HG02973 (cell line): ENCODE measurements around the gene FOXQ1.

Experiments
- ATAC-seq: cut with Tn5 transposase; IDR thresholded peaks from one replicate; pipeline ENCODE4 v1.9.1; 2021; ENCODE audit warnings: moderate library complexity; ENCODE audit not compliant: unreplicated experiment

FOXQ1 gene, protein sequence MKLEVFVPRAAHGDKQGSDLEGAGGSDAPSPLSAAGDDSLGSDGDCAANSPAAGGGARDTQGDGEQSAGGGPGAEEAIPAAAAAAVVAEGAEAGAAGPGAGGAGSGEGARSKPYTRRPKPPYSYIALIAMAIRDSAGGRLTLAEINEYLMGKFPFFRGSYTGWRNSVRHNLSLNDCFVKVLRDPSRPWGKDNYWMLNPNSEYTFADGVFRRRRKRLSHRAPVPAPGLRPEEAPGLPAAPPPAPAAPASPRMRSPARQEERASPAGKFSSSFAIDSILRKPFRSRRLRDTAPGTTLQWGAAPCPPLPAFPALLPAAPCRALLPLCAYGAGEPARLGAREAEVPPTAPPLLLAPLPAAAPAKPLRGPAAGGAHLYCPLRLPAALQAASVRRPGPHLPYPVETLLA

DNA sequence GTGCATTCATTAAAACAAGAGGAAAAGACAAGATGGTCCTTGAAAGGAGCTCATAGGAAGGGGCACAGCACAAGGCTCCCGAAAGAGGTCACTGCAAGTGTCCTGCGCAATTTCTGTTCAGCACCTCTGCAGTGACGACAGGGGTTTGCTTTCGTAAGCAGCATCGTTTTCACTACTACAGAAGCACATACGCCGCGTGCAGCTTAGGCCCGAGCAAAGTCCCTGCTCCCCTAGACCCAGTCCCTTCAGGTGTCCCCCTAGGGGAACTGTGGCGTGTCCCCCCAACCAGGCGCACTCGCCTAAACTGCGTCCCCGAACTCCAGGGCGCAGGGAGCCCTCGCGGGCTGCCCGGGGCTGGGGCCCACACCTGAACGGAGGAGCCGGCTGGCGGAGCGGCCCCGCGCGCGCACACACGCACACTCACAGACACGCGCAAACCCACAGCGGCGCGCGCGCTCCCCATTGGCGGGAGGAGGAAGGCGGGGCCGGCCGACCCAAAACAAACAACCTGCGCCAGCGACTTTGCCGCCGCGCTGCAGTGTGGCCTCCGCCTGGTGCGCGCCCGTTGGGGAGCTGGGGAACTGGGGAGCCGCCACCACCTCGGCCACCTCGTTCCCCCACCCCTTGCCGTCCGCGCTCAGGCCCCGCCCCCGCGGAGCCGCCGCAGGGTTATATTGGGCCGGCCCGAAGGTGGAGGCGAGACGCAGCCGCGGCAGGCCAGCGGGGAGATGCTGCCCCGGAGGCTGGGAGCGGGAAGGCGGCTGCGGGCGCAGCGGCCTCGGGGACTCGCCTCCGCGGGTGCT lies at the start of gene FOXQ1:
Gene FOXQ1 (plus strand): TSS at position 699 of the 803 bp plus-strand sequence. CDS start 607 bp downstream, outside the sequence.
- ATAC-seq = no peak

DNA sequence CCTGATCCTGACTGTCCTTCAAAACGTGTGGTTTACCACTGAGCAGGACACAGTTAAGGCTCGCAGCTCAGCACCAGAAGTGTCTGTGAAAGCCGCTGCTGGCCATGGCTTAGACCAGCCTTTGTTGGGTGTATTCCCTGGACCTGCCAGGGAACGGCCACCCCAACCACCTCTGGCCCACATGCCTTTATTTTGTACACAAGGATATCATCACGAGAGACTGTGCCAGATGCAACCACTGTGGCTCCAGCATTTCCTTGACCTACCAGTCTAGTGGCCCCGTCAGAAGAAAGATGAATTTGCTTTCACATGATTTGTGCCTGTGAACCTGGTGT lies 49.2 kb upstream of the FOXQ1 start:
- no peak for ATAC-seq

DNA sequence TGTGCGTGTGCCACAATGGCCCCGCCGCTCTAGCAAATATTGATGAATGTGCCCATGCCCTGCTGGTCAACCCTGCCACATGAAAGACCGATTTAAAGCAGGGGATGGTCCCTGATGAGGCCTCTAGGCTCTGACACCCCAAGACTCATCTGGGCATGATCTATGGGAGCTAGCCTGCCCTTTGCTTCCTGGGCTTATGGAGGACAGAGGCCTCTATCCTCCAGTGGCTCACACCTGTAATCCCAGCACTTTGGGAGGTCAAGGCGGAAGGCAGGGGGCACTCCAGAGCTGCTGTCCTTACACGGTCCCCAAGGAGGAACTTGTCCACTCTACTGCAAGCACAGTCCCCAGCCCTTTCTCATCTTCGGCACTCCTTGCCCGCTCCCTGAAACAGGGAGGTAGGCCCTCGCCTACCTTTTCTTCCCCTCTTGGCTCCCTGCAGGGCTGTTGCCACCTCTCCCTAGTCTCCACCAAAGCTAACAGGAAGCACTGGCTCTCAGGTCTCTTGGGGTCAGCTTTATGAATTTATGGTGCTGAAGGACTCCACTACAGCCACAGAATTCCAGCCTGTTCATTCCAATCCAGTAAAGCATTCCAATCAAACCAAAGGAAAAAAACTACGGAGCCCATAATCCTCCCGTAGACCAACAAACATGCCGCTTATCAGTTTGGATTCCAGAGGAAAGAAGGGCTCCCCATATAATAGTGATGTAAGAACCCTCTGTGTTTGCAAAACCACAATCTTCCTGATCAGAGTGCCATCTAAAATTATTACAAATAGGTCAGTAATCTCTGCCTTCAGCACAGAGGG lies 48.7 kb upstream of the FOXQ1 start:
- ATAC-seq = no peak

DNA sequence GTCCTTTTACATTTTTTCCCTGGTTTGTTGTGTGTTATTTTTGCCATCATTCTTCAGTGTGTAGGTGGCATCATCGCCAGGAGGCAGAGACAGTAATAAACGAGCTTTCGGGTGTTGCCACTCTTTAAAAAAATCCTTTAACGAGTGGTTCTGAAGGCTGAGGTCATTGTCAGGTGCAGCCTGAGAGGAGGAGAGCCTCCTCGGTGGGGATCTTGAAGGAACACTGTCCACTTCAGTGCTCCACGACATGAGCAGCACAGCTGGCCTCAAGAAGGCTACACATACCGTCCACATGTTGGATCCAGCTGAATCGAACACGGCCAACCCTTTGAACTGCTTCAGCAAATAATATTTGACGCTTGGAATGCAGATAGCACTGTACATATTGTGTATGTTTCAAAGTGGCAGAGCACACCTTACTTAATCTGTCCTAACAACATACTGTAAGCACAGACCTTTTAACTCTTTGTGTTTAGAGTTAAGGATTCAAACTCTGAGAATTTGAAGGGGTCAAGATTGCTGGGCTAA lies 48.0 kb upstream of the FOXQ1 start:
- no peak for ATAC-seq

DNA sequence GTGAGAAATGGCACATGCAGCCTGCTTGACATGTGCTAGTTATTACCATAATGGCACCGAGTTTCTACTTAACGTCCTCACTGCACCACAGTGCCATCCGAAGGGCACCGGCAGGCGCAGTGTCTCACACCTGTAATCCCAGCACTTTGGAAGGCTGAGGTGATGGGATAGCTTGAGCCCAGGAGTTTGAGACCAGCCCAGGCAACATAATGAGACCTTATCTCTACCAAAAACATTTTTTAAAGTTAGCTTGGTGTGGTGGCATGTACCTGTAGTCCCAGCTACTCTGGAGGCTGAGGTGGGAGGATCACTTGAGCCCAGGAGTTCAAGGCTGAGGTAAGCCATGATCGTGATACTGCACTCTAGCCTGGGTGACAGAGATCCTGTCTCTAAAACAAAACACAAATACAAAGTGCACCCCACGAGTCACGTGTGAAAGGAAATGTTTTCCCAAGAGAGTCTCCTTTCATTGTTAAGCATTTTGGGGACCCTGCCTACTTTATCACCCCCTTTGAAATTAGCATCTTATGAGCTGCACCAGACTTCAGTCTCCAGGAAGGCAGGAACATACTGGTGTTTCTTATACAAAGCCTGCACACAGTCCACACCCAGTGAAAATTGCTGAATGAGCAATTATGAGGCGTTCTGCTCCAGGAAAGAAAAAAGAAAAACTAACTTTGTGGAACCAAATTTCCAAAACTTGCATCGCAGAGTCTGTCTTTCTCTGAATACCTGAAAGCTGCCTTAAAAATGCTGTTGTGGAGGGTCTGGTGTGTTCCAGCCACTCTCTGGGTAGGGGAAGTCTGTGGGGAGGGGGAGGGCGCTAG lies 47.1 kb upstream of the FOXQ1 start:
- no peak for ATAC-seq

DNA sequence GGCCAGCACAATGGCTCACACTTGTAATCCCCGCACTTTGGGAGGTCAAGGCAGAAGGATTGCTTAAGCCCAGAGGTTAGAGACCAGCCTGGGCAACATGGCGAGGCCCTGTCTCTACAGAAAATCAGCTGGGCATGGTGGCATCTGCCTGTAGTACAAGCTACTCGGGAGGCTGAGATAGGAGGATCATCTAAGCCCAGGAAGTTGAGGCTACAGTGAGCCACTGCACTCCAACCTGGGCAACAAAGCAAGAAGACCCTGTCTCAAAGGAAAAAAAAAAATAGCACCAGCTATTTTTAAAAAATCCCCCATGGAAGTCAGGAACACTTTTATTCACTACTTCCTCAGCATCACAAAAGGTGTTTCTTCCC lies 45.2 kb upstream of the FOXQ1 start:
- no peak for ATAC-seq

DNA sequence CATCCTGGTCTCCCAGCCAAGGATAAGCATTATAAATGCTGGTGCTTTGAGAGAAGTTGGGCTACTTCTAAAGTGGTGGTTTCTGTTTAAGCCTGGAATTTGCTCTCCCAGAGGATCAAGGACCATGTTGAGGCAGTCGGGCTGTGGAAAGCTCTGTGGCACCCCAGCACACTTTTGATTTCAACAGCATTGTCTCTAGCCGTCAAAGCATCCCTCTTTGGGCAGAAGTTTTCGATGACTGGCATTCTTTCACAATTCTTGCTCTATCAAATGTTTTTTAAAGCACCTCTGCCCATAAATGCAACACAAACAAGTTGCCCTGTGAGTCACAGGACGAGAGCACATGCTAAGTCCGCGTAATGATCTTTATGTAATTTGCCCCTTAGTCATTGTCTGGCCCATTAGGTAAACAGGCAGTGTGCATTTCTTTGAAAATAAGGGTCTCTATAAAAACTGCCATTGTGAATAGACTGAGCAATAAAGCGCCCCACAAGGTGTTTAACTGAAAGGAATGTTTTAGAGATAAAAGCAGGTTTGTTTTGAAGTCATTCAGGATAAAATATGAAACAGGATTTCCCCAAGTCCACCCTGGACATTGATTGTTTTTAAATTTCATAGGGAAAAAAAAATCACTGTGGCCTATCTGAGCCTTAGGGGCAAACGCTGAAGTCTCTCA lies 44.7 kb upstream of the FOXQ1 start:
- no peak for ATAC-seq

DNA sequence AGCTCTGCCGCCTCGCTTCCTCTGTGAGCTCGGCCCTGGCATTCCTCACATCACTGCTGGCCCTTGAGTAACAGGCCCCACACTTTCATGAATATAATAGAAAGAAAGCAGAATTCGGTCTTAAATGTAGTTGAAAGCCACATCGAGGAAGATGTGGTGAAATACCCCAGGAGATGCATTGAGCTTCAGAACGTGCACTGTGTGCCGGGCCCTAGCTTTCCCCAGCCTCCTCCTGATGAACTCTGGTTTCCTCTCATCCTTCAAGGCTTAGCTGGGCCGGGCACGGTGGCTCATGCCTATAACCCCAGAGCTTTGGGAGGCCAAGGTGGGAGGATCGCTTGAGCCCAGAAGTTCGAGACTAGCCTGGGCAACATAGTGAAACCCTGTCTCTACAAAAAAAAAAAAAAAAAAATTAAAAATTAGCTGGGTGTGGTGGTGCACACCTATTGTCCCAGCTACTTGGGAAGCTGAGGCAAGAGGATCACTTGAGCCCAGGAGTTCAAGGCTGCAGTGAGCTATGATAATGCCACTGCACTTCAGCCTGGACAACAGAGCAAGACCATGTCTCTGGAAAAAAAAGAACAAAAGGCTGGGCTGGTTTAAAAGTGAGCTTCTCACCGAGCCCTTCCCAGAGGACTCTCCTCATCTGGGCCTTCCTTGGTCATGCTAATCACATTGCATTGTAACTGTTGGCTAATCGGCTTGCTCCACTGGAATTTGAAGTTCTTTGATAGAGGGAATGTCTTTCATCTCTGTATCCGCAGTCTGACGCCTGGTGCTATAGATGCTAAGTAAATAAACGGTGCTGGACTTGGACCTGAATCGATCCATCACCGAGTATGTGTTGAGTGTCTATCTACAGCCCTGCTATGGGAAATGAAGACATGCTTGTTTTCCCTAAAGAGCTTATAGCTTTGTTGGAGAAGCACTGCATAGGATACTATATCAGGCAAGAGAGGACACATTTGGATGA lies 43.8 kb upstream of the FOXQ1 start:
- no peak for ATAC-seq

DNA sequence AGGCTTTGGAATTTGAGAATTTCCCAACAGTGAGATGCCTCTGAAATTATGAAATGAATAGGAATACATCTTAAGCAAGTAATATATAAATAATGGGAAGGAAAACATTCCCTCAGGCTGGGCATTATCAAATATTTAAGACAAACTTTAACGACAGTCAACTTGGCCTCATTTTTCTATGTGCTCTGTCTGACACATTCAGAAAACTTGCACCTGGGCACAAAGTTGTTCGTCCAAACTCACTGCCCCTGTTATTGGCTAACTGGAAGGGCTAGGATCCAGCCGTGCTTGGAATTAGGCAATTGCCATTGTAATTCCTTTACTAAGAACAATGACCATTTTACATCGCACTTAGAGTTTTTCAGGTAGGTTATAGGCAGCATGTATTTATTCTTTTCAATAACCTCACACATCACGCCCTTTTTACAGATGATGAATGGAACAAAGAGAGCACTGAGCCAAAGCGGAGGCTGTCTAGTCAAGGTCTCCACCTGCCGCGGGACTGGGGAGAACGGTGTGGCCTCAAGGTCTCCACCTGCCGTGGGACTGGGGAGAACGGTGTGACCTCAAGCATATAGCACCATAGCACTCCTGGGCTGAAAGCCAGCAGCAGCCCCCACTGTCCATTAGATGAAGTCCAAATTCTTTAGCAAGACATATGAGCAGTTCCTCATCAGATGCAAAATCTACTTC lies 40.7 kb upstream of the FOXQ1 start:
- no peak for ATAC-seq

DNA sequence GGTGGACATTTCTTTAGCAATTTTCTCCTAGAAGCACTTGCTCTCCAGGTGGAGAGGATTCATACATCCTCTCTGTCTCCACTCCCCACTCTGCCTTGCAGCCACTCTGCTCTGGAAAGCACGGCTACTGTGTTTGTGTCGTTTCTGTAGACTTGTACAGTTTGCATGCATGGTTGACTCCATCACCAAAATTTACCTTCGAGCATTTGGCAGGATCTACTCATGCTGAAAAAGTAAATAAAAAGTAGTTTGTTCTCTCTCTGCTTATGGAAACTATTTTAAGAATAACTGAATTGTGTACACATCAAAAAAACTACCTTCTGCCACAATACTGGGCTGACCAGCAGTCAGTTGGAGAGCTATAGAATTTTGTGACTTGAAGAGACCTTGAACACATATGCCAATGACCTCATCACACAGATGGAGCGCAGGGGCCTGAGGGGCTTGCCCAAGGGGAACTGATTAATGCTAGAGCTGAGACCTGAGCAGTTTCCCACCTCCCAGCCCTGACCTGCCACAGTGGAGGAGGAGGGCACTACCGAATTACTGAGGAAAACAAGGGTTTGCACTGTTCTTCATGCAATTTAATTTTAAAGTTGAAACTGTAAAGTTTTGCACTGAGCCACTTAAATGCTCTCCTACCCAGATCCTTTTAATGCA lies 33.7 kb upstream of the FOXQ1 start:
- ATAC-seq = no peak

DNA sequence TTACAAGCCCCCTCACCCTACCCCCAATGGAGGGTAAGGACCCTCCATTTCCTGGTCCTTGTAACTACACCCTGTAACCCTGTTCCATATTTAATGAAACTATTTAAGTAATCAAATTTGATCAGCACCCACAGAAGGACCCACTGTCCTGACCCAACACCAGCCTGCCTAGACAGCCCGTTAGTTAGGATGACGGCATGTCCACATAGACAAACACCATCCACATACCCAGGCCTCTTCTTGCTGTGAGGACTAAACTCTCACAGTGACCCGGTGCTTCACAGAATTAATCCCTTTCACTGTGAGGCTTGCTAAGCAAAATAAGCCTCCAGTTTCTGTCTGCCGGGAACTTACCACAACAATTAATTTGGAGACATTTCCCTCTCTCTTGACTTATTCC lies 32.8 kb upstream of the FOXQ1 start:
- ATAC-seq = no peak

DNA sequence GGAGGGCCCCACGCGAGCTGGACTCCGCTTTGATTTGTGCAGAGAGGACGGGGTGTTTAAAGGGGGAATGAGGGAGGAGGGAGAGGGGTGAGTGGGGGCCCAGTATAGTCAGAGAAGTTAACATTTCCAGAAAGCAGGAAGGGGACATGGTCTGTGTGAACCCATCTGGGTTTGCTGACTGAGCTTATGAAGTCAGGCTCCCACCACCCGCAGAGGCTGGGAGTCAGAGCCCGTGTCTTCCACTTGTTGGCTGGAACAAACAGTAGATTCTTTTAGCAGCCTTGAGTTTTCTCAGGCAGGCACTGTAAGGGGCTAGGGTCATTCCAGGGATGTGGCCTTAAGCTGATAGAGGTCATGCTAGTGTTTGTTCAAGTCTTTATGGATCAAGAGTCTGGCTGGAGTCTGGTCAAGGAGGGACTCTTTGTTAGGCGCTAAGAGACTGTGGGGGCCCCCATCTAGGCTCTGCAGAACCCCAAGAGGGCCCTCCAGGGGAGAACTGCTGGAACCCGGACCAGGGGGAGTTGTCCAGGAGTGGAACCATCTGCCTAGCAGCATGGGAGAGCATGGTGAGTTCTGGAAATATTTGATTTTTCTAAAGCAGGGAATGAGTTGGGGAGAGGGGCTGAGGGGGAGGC lies 31.1 kb upstream of the FOXQ1 start:
- ATAC-seq = no peak

DNA sequence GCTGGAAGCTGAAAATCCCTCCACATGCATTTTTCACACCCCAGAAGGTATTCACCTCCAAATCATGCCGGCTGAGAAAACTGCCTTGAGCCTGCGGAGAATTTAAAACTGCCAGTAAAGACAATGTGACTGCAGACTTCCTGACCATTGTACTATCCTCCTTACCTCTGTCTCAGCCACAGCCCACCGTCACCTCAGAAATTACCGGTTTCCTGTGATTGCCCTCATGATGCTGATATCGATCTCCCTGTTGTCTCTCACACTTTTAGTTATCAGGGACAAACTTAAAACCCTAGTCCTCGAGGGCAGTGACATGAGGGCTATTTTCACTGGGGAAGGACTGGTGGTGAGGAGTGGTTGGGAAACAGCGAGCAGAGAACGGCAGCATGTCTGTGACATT lies 30.2 kb upstream of the FOXQ1 start:
- ATAC-seq = no peak

DNA sequence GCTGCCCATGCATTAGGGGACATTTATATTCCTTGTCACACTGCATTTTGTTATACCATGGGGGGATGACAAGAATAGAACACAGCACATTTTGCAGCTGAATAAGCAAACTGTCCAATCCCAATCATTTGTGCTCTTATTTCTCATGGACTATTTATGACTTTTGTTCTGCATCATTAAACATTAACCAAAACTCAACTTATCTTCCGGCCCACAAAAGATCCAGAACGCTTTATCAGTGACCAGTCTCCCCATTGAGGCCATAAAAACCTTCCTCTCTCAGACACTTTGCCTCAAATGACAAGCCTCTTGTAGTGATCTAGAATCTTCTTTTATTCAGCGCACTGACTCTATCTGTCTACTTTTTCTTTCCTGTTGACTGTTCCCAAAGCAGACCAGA lies 28.4 kb upstream of the FOXQ1 start:
- ATAC-seq = no peak

DNA sequence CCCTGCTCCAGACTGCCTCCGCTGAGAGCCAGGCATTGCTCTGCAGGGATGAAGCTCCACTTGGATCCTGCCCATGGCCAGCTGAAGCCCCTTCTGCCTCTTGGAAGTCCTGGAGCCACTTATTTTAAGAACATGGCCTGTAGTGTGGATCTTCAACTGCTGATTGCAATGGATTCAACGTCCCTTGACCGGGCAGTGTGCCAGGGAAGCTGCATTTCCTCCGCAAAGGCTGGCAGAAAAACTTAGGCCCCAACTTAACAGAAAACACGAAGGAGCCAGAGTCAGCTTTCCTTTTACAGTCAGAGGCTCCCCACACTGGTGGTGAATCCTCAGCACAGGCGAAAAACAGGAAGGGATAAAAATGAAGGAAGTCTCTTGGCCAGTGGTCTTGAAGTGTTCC lies 26.3 kb upstream of the FOXQ1 start:
- ATAC-seq = no peak

DNA sequence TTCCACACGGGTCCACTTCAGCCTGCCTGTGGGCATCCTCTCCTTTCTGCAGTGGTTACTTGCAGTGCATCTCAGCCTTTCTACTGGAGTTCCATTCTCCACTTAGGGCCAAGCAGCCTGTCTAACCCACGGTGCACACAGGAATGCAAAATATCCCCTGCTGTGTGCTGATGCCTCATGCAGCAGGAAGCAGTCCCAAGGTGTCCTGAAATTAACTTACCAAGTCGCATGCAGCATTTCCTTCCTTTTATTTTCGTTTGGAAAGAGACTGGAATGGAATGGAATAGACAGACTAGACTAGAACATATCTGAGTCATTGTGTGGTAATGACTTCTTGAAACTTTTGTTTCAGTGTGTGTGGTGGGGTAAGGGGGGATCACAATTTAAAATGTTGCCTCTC lies 25.9 kb upstream of the FOXQ1 start:
- ATAC-seq = no peak

DNA sequence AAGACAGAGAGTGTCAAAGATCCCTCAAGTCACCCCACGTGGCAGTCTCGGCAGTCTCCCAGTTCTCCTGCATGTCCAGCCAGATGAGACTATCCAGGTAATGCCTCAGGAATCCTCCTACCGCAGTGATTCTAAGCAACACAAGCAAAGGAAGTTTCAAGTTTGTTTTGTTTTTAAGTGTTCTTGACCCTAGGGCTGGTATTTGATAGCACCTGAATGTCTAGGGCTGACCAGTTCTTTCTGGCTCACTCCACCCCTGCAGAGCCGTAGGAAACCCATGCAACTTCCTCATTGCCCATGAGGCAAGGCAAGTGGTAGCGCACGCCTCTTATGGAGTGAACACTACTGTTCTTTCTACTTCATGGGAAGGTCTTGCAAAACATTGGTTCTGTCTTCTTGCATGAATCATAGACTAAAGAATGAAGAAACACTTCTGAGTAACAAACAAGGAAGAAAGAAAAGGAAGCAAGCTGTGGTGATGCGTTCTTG lies 24.8 kb upstream of the FOXQ1 start:
- ATAC-seq = no peak
